Stomach (tissue), 4 donors: ENCODE results near the gene SKI.

Source experiments
- POLR2A ChIP-seq, 4 donors: fragments of 450-650 bp; IDR thresholded peaks; one replicate each; pipeline ENCODE4 v1.6.1; 2016; ENCODE audit warnings: antibody characterized with exemption in 4 of 4, control low read depth in 2 of 4, mild to moderate bottlenecking in 1 of 4, moderate library complexity in 1 of 4
- POLR2AphosphoS5 ChIP-seq, 3 donors: sonication (generic); formaldehyde crosslinking; IDR thresholded peaks; one replicate each; pipeline ENCODE4 v1.6.1; 2016; ENCODE audit warnings: antibody characterized with exemption in 3 of 3
- TF ChIP-seq, protein P1 (sequence below), 7 experiments: fragments of 450-650 bp in 4 of 7; fragments of 200-600 bp in 3 of 7; sonication (generic) in 3 of 7; IDR thresholded peaks; one replicate each; pipeline ENCODE4 v1.5.1; 2016 to 2019; ENCODE audit warnings: antibody characterized with exemption in 7 of 7, control low read depth in 2 of 7, mild to moderate bottlenecking in 1 of 7

DNA sequence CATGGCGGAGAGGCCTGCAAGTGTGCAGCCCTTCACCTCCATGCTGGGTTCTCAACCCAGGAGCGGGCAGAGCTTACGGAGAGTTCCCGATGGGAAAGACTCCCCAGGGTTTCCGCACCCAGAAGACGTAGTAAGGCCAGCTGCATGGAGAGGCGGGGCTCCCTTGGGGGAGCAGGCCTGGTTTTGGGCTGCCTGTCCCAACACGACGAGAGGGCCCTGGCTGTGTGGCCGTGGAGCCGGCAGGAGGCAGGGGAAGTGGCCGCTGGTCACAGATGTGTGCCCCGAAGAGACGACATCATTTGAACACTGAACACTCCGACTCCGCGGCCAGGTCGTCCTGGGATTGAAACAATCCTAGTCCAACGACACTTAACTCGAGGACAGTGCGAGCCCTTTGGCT, 106.2 kb downstream of the SKI start:
- TF ChIP-seq, protein P1, sequence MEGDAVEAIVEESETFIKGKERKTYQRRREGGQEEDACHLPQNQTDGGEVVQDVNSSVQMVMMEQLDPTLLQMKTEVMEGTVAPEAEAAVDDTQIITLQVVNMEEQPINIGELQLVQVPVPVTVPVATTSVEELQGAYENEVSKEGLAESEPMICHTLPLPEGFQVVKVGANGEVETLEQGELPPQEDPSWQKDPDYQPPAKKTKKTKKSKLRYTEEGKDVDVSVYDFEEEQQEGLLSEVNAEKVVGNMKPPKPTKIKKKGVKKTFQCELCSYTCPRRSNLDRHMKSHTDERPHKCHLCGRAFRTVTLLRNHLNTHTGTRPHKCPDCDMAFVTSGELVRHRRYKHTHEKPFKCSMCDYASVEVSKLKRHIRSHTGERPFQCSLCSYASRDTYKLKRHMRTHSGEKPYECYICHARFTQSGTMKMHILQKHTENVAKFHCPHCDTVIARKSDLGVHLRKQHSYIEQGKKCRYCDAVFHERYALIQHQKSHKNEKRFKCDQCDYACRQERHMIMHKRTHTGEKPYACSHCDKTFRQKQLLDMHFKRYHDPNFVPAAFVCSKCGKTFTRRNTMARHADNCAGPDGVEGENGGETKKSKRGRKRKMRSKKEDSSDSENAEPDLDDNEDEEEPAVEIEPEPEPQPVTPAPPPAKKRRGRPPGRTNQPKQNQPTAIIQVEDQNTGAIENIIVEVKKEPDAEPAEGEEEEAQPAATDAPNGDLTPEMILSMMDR (IDR thresholded peaks at IDR 0.05) = no peak
- no peak for TF ChIP-seq POLR2AphosphoS5 (IDR thresholded peaks at IDR 0.05)
- no peak for TF ChIP-seq POLR2A (IDR thresholded peaks at IDR 0.05)
